Mammary epithelial cell (primary cell): Measurements from ENCODE around the gene BDH2.

Experiments
- EZH2 ChIP-seq: IDR thresholded peaks from 2 replicates; pipeline ENCODE4 v1.6.1; 2012; ENCODE audit warnings: low read length, inconsistent platforms, borderline replicate concordance
- TF ChIP-seq, protein P1 (sequence below), 2 donors: IDR thresholded peaks in 1 of 2; conservative IDR thresholded peaks in 1 of 2; 2 replicates each; pipeline ENCODE4 v1.5.1; 2011 to 2012; ENCODE audit warnings: inconsistent platforms in 2 of 2, low read length in 2 of 2, mild to moderate bottlenecking in 2 of 2, control low read depth in 1 of 2, low read depth in 1 of 2; ENCODE audit not compliant: insufficient read depth in 1 of 2; ENCODE audit errors: extremely low read depth in 1 of 2

DNA sequence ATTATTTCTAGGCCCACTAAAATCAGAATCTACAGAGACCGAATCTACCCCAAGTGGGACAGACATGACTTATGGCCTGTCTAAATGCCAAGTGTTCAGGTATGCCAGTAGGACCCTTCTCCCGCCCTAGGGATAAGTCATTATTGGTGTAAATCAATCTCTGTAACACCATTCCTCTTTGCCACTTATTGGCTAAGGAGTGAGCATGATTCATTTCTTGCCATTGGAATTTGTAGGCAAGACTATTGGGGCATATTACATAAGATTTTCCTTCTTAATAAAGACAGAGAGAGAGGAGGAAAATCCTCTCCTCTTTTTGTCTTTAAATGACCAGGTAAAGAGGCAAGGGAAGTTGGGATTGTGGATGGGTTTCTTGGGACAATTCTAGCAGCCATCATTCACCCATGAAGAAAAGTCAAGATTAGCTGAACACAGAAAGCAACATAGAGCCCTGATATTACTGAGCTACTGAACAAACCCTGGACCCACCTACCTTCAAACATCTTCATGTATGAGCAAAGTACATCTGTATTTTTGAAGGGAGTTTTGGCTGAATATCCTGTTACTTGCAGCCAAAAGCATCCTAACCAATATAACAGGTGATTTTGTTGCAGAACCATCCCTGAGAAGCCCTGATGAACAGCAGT is 25.7 kb downstream of the BDH2 start:
- TF ChIP-seq, protein P1, sequence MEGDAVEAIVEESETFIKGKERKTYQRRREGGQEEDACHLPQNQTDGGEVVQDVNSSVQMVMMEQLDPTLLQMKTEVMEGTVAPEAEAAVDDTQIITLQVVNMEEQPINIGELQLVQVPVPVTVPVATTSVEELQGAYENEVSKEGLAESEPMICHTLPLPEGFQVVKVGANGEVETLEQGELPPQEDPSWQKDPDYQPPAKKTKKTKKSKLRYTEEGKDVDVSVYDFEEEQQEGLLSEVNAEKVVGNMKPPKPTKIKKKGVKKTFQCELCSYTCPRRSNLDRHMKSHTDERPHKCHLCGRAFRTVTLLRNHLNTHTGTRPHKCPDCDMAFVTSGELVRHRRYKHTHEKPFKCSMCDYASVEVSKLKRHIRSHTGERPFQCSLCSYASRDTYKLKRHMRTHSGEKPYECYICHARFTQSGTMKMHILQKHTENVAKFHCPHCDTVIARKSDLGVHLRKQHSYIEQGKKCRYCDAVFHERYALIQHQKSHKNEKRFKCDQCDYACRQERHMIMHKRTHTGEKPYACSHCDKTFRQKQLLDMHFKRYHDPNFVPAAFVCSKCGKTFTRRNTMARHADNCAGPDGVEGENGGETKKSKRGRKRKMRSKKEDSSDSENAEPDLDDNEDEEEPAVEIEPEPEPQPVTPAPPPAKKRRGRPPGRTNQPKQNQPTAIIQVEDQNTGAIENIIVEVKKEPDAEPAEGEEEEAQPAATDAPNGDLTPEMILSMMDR (conservative IDR thresholded peaks at IDR 0.05 in 1 of 2, IDR thresholded peaks at IDR 0.05 in 1 of 2; ENCODE audit: extremely low read depth in 1 of 2, insufficient read depth in 1 of 2, low read depth in 1 of 2, low read length in 2 of 2), result no peak
- no peak for TF ChIP-seq EZH2
